ENCODE data around the gene NT5DC2. TPM values are rescaled to one million over a fixed set of nuclear protein-coding genes. Genes with fewer than 3 reads are reported as not detected.

Gene NT5DC2
- total and polyA plus RNA-seq, 8 donors, result 3.5 to 37.6 (median 9.4) TPM

GRCh38 chr3:52557011-52557960 lies 23.6 kb upstream of the NT5DC2 start:
- TF ChIP-seq, protein P1, sequence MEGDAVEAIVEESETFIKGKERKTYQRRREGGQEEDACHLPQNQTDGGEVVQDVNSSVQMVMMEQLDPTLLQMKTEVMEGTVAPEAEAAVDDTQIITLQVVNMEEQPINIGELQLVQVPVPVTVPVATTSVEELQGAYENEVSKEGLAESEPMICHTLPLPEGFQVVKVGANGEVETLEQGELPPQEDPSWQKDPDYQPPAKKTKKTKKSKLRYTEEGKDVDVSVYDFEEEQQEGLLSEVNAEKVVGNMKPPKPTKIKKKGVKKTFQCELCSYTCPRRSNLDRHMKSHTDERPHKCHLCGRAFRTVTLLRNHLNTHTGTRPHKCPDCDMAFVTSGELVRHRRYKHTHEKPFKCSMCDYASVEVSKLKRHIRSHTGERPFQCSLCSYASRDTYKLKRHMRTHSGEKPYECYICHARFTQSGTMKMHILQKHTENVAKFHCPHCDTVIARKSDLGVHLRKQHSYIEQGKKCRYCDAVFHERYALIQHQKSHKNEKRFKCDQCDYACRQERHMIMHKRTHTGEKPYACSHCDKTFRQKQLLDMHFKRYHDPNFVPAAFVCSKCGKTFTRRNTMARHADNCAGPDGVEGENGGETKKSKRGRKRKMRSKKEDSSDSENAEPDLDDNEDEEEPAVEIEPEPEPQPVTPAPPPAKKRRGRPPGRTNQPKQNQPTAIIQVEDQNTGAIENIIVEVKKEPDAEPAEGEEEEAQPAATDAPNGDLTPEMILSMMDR (IDR thresholded peaks at IDR 0.05), result no peak
- DNase-seq (no peak), ATAC-seq (no peak), FAIRE-seq (no peak)
- Histone ChIP-seq H3K36me3 (peaks cover 0 to 21% (median 13%) of the 10 kb centered on the region in 3 donors), H3K4me3 (no peak overlapping the region), H3K27me3 (no peaks in the 10 kb centered on the region), H3K4me1 (peaks cover 27 to 28% (median 28%) of the 10 kb centered on the region in 3 donors), H3K9me3 (no peaks in the 10 kb centered on the region), H3K27ac (no peak overlapping the region)
- intact Hi-C loops (cut with DNase I), result no loop called here
- WGBS, 2 donors, result 65 to 66% methylated on average over 9 of the region's 9 CpGs

DNA sequence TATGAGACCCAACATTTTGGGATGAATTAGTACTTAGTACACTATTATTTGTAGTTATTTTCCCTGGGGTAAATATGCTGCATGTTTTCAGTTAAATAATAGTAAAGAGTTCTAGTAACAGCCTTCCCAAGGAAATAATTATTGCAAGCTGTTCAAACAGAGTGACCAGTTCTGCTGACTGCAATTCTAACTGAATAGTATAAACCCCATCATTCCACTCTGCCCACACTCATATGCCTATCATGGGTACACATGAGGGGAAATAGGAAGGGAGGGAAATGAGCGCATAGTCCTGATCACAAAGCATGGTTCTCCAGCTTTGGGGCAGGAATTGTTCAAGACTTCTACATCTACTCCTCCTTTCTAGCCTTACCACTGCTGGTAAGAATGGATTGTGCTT lies 21.4 kb upstream of the NT5DC2 start:
- 84 to 95% methylated on average over 1 of the region's 1 CpG for WGBS, 2 donors
- FAIRE-seq, result no peak
- Histone ChIP-seq H3K9me3 (no peaks in the 10 kb centered on the region), H3K27ac (no peak overlapping the region), H3K4me1 (peaks cover 27 to 28% (median 28%) of the 10 kb centered on the region in 3 donors), H3K27me3 (no peaks in the 10 kb centered on the region), H3K4me3 (no peak overlapping the region), H3K36me3 (peaks cover 0 to 13% (median 12%) of the 10 kb centered on the region in 3 donors)
- TF ChIP-seq, protein P1 (IDR thresholded peaks at IDR 0.05), result no peak
- no peak for DNase-seq
- intact Hi-C loops (cut with DNase I), result no loop called here
- no peak for ATAC-seq

- peak in 5 of 6 donors; percentile 54 to 85 (median 64) for DNase-seq
- intact Hi-C loops (cut with DNase I), result no loop called here
- TF ChIP-seq, protein P1 (IDR thresholded peaks at IDR 0.05), result no peak
Measured at GRCh38 chr3:52554026-52554755, 20.5 kb upstream of the NT5DC2 start.

GRCh38 chr3:52552089-52552488 lies 18.4 kb upstream of the NT5DC2 start:
- 42 to 45% methylated on average over 3 of the region's 3 CpGs for WGBS, 2 donors
- Histone ChIP-seq H3K27ac (no peak overlapping the region), H3K4me3 (no peak overlapping the region), H3K9me3 (no peaks in the 10 kb centered on the region), H3K4me1 (peaks cover 27 to 28% (median 28%) of the 10 kb centered on the region in 3 donors), H3K36me3 (peaks cover 0 to 27% (median 18%) of the 10 kb centered on the region in 3 donors), H3K27me3 (no peaks in the 10 kb centered on the region)
- TF ChIP-seq, protein P1 (IDR thresholded peaks at IDR 0.05), result no peak
- no peak for DNase-seq
- intact Hi-C loops (cut with DNase I), result no loop called here
- no peak for FAIRE-seq
- peak in 2 of 4 donors; percentile 21 to 38 for ATAC-seq

More at GRCh38 chr3:52554026-52554755, 20.5 kb upstream of the NT5DC2 start:
- no peak for FAIRE-seq
- Histone ChIP-seq H3K9me3 (no peaks in the 10 kb centered on the region), H3K4me3 (no peak overlapping the region), H3K4me1 (peaks cover 27 to 28% (median 28%) of the 10 kb centered on the region in 3 donors), H3K27me3 (no peaks in the 10 kb centered on the region), H3K27ac (peak overlapping the region in 2 of 4 donors; percentile 9 to 16), H3K36me3 (peaks cover 0 to 18% (median 13%) of the 10 kb centered on the region in 3 donors)
- ATAC-seq, result peak; percentile 88 to 95 (median 90)
- WGBS, 2 donors, result 36 to 48% methylated on average over 5 of the region's 5 CpGs
